Panc1 (cell line): ENCODE results near the gene CLEC16A.

Experiments
- POLR2AphosphoS5 ChIP-seq: IDR thresholded peaks from 2 replicates; pipeline ENCODE4 v1.6.1; 2012; ENCODE audit warnings: mild to moderate bottlenecking, low read depth, low read length, moderate library complexity
- TF ChIP-seq, protein P1 (sequence below): fragments of 450-650 bp; IDR thresholded peaks from 2 replicates; pipeline ENCODE4 v1.5.1; 2017; ENCODE audit warnings: mild to moderate bottlenecking

DNA sequence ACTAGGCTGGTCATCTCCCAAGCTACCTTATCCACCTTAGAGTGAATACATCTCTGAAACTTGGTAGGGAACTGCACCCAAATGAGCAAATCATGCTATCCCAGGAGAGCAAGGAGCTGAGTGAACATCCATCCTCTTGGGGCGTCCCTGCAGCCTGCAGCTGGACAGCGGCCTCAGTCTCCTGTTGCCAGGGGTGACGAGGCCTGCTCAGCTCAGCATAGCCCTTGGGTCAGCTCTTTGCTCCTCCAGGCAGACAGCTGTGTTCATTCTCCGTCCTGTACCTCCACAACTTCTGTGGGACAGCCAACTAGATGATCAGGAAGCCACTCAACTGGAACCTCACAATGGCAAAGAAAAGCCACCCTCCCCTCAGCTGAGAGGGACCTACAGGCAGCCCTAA is 199.8 kb downstream of the CLEC16A start:
- TF ChIP-seq, protein P1, sequence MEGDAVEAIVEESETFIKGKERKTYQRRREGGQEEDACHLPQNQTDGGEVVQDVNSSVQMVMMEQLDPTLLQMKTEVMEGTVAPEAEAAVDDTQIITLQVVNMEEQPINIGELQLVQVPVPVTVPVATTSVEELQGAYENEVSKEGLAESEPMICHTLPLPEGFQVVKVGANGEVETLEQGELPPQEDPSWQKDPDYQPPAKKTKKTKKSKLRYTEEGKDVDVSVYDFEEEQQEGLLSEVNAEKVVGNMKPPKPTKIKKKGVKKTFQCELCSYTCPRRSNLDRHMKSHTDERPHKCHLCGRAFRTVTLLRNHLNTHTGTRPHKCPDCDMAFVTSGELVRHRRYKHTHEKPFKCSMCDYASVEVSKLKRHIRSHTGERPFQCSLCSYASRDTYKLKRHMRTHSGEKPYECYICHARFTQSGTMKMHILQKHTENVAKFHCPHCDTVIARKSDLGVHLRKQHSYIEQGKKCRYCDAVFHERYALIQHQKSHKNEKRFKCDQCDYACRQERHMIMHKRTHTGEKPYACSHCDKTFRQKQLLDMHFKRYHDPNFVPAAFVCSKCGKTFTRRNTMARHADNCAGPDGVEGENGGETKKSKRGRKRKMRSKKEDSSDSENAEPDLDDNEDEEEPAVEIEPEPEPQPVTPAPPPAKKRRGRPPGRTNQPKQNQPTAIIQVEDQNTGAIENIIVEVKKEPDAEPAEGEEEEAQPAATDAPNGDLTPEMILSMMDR: no peak
- no peak for TF ChIP-seq POLR2AphosphoS5
